ENCODE data around the gene NHERF2. TPM values are rescaled to one million over a fixed set of nuclear protein-coding genes. Genes with fewer than 3 reads are reported as not detected.

NHERF2 gene
- total and polyA plus RNA-seq, 2 experiments from 2014 or later: 12.0 to 16.5 TPM

DNA sequence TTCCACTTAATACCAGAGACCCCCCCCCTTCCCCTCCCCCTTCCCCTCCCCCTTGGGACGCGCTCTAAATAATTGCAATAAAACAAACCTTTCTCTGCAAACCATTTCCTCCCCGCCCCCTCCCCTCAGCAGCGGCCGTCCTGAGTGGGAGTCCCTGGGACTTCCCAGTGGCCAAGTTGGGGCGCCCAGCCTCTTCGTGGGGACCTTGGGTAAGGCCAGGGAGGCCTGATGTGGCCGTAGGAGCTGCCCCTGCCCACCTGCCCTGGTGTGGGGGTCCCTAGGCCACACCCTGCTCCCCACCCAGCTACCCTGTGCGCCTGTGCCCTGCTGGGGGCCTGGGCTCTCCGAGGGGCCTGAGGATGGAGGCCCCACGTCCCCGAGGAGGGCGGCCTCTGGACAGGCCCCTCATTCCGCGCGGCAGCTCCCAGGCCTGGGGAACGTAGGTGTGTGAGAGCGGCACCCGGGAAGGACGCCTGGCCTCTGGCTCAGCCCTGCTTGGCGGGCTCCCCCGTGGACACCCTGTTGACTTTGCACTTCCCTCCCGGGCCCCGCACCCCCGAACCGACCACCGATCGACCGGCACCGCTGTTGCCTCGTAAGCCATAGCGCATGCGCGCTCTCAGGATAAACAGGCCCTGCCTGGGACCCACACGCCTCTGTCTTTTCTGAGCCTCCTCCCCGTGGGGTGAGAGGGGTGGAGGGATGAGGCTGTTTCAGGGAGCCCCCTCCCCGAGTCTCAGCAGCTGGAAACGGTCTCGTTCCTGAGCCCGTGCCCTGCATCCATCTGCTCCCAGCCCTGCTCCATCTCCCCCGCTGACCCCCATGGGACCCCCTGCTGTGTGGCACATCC, 11.9 kb downstream of the NHERF2 start:
- Mint-ChIP-seq H3K36me3 (ENCODE audit: low read depth) (no peaks in the 10 kb centered on the region), H3K27me3 (ENCODE audit: insufficient read depth, low read depth, poor library complexity) (peaks cover 10% of the 10 kb centered on the region), H3K9me3 (no peaks in the 10 kb centered on the region), H3K4me3 (no peak overlapping the region), H3K27ac (peak overlapping the region; percentile 36; the same call in 1 of the 2 replicates), H3K4me1 (peaks cover 8% of the 10 kb centered on the region)
- Histone ChIP-seq H3K4me3 (no peak overlapping the region), H3K27ac (ENCODE audit: low read depth) (no peak overlapping the region), H4K20me1 (replicated peaks; ENCODE audit: insufficient read depth) (peaks cover 3% of the 10 kb centered on the region; the same call in 1 of the 2 replicates), H3K27me3 (ENCODE audit: insufficient read depth) (no peaks in the 10 kb centered on the region), H3K4me1 (ENCODE audit: insufficient read depth) (no peaks in the 10 kb centered on the region), H2AFZ (no peak overlapping the region), H3K9me2 (ENCODE audit: insufficient read depth) (no peaks in the 10 kb centered on the region), H3K4me2 (no peak overlapping the region), H3F3A (replicated peaks; ENCODE audit: low read depth) (no peaks in the 10 kb centered on the region), H3K36me3 (ENCODE audit: insufficient read depth) (no peaks in the 10 kb centered on the region), H3K79me2 (replicated peaks; ENCODE audit: insufficient read depth) (no peaks in the 10 kb centered on the region)
- TF ChIP-seq, protein P1, sequence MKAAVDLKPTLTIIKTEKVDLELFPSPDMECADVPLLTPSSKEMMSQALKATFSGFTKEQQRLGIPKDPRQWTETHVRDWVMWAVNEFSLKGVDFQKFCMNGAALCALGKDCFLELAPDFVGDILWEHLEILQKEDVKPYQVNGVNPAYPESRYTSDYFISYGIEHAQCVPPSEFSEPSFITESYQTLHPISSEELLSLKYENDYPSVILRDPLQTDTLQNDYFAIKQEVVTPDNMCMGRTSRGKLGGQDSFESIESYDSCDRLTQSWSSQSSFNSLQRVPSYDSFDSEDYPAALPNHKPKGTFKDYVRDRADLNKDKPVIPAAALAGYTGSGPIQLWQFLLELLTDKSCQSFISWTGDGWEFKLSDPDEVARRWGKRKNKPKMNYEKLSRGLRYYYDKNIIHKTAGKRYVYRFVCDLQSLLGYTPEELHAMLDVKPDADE (IDR thresholded peaks at IDR 0.05): no peak
- TF ChIP-seq POLR2AphosphoS5 (IDR thresholded peaks at IDR 0.05; ENCODE audit: low read depth) (no peak), STAT1 (IDR thresholded peaks at IDR 0.05; ENCODE audit: unreplicated experiment) (no peak), ZNF462 (CRISPR knock-in tag; IDR thresholded peaks at IDR 0.05) (no peak), ZNF114 (CRISPR knock-in tag; IDR thresholded peaks at IDR 0.05) (no peak), CTCF (conservative IDR thresholded peaks at IDR 0.05; ENCODE audit: low read depth in 2 of 2) (no peak), CREB1 (CRISPR knock-in tag; IDR thresholded peaks at IDR 0.05; ENCODE audit: low read depth) (no peak), JUNB (IDR thresholded peaks at IDR 0.05; ENCODE audit: unreplicated experiment) (no peak), EZH2 (IDR thresholded peaks at IDR 0.05; ENCODE audit: low read depth, unreplicated experiment) (no peak), NANOG (IDR thresholded peaks at IDR 0.05; ENCODE audit: borderline replicate concordance) (no peak), EZH2phosphoT487 (IDR thresholded peaks at IDR 0.05; ENCODE audit: unreplicated experiment) (no peak)
- DNase-seq (ENCODE audit: low spot score) (no peak), ATAC-seq (no peak)
